Ovary (tissue), 9 donors: ENCODE measurements around the gene CENPW. TPM values are rescaled to one million over a fixed set of nuclear protein-coding genes. Genes with fewer than 3 reads are reported as not detected.

Source experiments
- DNase-seq, 5 donors: peaks; one replicate each; pipeline ENCODE4 v3.0.0-alpha.2; 2019 to 2020
- H3K27ac ChIP-seq, 2 donors: fragments of 200-600 bp; one replicate each; pipeline versions ENCODE4 v1.5.1 to v1.8.0; 2019 to 2022
- H3K27me3 ChIP-seq: fragments of 200-600 bp; one replicate; pipeline ENCODE4 v1.8.0; 2022
- H3K36me3 ChIP-seq: fragments of 200-600 bp; sonication (generic); one replicate; pipeline ENCODE4 v1.5.1; 2019
- H3K4me1 ChIP-seq: one replicate; pipeline ENCODE4 v1.8.1; 2013; ENCODE audit warnings: mild to moderate bottlenecking, moderate library complexity; ENCODE audit not compliant: insufficient read depth
- H3K4me3 ChIP-seq: fragments of 200-600 bp; sonication (generic); one replicate; pipeline ENCODE4 v1.5.1; 2017
- H3K9me3 ChIP-seq, 2 donors: fragments of 200-600 bp in 1 of 2; sonication (generic) in 1 of 2; one replicate each; pipeline versions ENCODE4 v1.5.1 to v1.8.1; 2013 to 2019; ENCODE audit warnings: mild to moderate bottlenecking in 1 of 2, moderate library complexity in 1 of 2
- CTCF ChIP-seq, 3 donors: fragments of 450-650 bp in 2 of 3; fragments of 200-600 bp in 1 of 3; IDR thresholded peaks; one replicate each; pipeline versions ENCODE4 v1.5.1 to v1.8.0; 2016 to 2022; ENCODE audit warnings: antibody characterized with exemption in 3 of 3, mild to moderate bottlenecking in 1 of 3
- EP300 ChIP-seq: sonication (generic); formaldehyde crosslinking; IDR thresholded peaks from one replicate; pipeline ENCODE4 v1.6.1; 2017; ENCODE audit warnings: antibody characterized with exemption
- POLR2A ChIP-seq: fragments of 450-650 bp; IDR thresholded peaks from one replicate; pipeline ENCODE4 v1.6.1; 2017; ENCODE audit warnings: antibody characterized with exemption, mild to moderate bottlenecking, moderate library complexity
- WGBS, 3 donors: extraction: QIAGEN DNeasy Blood & Tissue Kit in 1 of 3; methylation state at CpG; one replicate each; pipeline versions ENCODE4 v1.1.5 to v1.1.7; 2013 to 2017; 5-methylcytosine and 5-hydroxymethylcytosine counted together
- intact Hi-C, 4 donors: fragments of 100-400 bp; cut with DNase I; formaldehyde crosslinking; loops; one replicate each; pipeline versions ENCODE4 v1.11.0 to v1.15.1; 2022 to 2023
- polyA plus RNA-seq, 2 donors: library from polyadenylated mRNA; stranded (reverse); fragments of 200-250 nt in 1 of 2; fragments of 350-450 nt in 1 of 2; fragmentation: Illumina TruSeq in 1 of 2; extraction: RNeasy Lipid Tissue Mini Kit (QIAGEN cat#74804) in 1 of 2; gene quantifications; one replicate each; pipeline ENCODE4 v1.2.3, GENCODE V29; 2013 to 2014
- total RNA-seq, 7 donors: library from RNA; depleted of rRNA in 2 of 7; stranded (reverse); fragments of >200 nt in 2 of 7; fragmentation: NEBNext Ultra II Directional in 3 of 7; extraction: Animal tissue kit (Norgen Biotek cat#: 25700) in 3 of 7; gene quantifications; one replicate each; pipeline versions ENCODE4 v1.1.0 to v1.2.4, GENCODE V29; 2016 to 2023
- donor health status: DM: no; HTN: no; CAD: no; lungs with moderate emphysema.
- donor health status: DM: no; HTN: no; CAD: no.
- donor health status: Bipolar disorder and iron deficiency.
- donor health status: DM: yes; HTN: yes; CAD: no.
- donor health status: DM: no; HTN: no; CAD: no.
- donor health status: DM: yes; HTN: yes; CAD: no.

CENPW gene
- total and polyA plus RNA-seq, 9 donors: 1.0 to 8.6 (median 2.4) TPM; not detected in 1

GRCh38 chr6:126302191-126302590 is 37.7 kb upstream of the CENPW start:
- Histone ChIP-seq H3K4me3 (no peak overlapping the region), H3K27ac (no peak overlapping the region), H3K9me3 (no peaks in the 10 kb centered on the region), H3K27me3 (no peaks in the 10 kb centered on the region), H3K36me3 (no peaks in the 10 kb centered on the region), H3K4me1 (no peaks in the 10 kb centered on the region)
- intact Hi-C loops: no loop called here
- DNase-seq: no peak
- TF ChIP-seq EP300 (no peak), CTCF (IDR thresholded peaks at IDR 0.05) (no peak), POLR2A (no peak)

DNA sequence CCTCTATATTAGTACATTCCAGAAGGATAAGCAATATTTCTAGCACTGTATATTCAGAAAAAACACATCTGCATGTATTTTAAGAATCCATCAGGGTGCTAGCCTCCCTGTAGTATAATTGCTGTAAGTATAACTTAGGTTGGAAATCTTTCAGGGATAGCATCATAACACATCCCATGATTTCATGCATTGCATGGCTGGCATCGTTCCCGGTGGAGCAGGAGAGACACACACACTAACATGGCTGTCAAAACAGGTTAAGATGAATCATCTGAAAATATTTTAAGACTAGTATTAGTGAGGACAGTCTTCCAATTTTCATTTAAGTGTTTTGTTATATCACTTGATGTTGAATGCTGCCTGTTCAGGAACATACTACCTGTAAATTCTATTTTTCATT is 32.1 kb upstream of the CENPW start:
- 35 to 63% (median 54%) methylated on average over 2 of the region's 2 CpGs for WGBS, 3 donors
- intact Hi-C loops: no loop called here
- Histone ChIP-seq H3K36me3 (no peaks in the 10 kb centered on the region), H3K4me3 (no peak overlapping the region), H3K27me3 (no peaks in the 10 kb centered on the region), H3K4me1 (no peaks in the 10 kb centered on the region), H3K9me3 (no peaks in the 10 kb centered on the region), H3K27ac (no peak overlapping the region)
- no peak for DNase-seq
- TF ChIP-seq EP300: no peak
- no peak for TF ChIP-seq POLR2A
- TF ChIP-seq CTCF (IDR thresholded peaks at IDR 0.05): no peak

DNA sequence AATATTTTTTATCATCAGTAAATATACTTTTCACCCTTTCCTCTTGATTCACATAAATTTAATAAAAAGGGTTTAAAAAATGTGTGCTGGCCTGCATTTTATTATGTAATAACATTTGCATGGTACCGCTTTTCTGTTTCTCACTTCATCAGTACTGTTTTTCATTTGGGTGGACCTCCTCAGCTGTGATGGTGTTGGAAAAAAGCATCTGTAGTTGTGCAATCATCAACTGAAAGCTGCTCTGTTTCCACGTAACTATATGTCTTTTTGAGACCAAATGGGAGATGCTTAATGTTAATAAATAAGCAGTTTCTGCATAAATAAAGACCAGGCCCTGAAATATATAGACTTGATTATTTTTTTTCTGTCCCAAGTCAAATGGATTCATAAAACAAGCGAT is 31.6 kb upstream of the CENPW start:
- no peak overlapping the region for H3K4me3 ChIP-seq
- H3K4me1 ChIP-seq: no peaks in the 10 kb centered on the region
- 91 to 93% (median 93%) methylated on average over 3 of the region's 3 CpGs for WGBS, 3 donors
- H3K36me3 ChIP-seq: no peaks in the 10 kb centered on the region
- H3K27me3 ChIP-seq: no peaks in the 10 kb centered on the region
- H3K9me3 ChIP-seq: no peaks in the 10 kb centered on the region
- intact Hi-C loops: no loop called here
- no peak overlapping the region for H3K27ac ChIP-seq
- TF ChIP-seq EP300: no peak
- TF ChIP-seq CTCF (IDR thresholded peaks at IDR 0.05): no peak
- no peak for TF ChIP-seq POLR2A
- DNase-seq: no peak

GRCh38 chr6:126312013-126312665 is 27.8 kb upstream of the CENPW start:
- no peak overlapping the region for H3K4me3 ChIP-seq
- no peaks in the 10 kb centered on the region for H3K36me3 ChIP-seq
- H3K9me3 ChIP-seq: no peaks in the 10 kb centered on the region
- no peaks in the 10 kb centered on the region for H3K27me3 ChIP-seq
- H3K4me1 ChIP-seq: no peaks in the 10 kb centered on the region
- H3K27ac ChIP-seq: no peak overlapping the region
- TF ChIP-seq POLR2A (no peak), CTCF (IDR thresholded peaks at IDR 0.05) (no peak), EP300 (no peak)
- 93 to 96% (median 93%) methylated on average over 1 of the region's 1 CpG for WGBS, 3 donors
- intact Hi-C loops: no loop called here
- DNase-seq: no peak
